Neural cell (in vitro differentiated cells): ENCODE data around the gene MTMR3. TPM values are rescaled to one million over a fixed set of nuclear protein-coding genes. Genes with fewer than 3 reads are reported as not detected.

Experiments used
- H2AFZ ChIP-seq: fragments of 200-600, 300-800 bp; sonication (generic), shearing (Covaris generic); 2 replicates; pipeline ENCODE4 v1.6.0; 2014; ENCODE audit warnings: low read depth, mild to moderate bottlenecking, antibody characterized with exemption, low read length, moderate library complexity
- H3F3A ChIP-seq: fragments of 200-600 bp; shearing (Covaris generic); 2 replicates; pipeline ENCODE4 v1.6.1; 2016; ENCODE audit warnings: mild to moderate bottlenecking, moderate library complexity, mixed read lengths, antibody characterized with exemption, low read length; ENCODE audit not compliant: insufficient read depth, poor library complexity, severe bottlenecking
- H3K27ac ChIP-seq: fragments of 200-600, 300-800 bp; sonication (generic), shearing (Covaris generic); 2 replicates; pipeline ENCODE4 v1.5.1; 2014; ENCODE audit warnings: mild to moderate bottlenecking, low read length, moderate library complexity
- H3K27me3 ChIP-seq: fragments of 300-800, 200-600 bp; sonication (generic), shearing (Covaris generic); 2 replicates; pipeline ENCODE4 v1.6.0; 2014; ENCODE audit warnings: mild to moderate bottlenecking, low read depth, low read length, moderate library complexity; ENCODE audit not compliant: insufficient read depth
- H3K36me3 ChIP-seq: fragments of 300-800, 200-600 bp; sonication (generic), shearing (Covaris generic); 2 replicates; pipeline ENCODE4 v1.5.1; 2014; ENCODE audit warnings: mild to moderate bottlenecking, antibody characterized with exemption, low read length, moderate library complexity; ENCODE audit not compliant: insufficient read depth
- H3K4me2 ChIP-seq: fragments of 300-800, 200-600 bp; sonication (generic), shearing (Covaris generic); 2 replicates; pipeline ENCODE4 v1.6.0; 2014; ENCODE audit warnings: mild to moderate bottlenecking, low read length
- H3K4me3 ChIP-seq: fragments of 300-800, 200-600 bp; sonication (generic), shearing (Covaris generic); 2 replicates; pipeline ENCODE4 v1.5.1; 2014; ENCODE audit warnings: mild to moderate bottlenecking, low read length, moderate library complexity
- H3K79me2 ChIP-seq: fragments of 200-600 bp; shearing (Covaris generic); replicated peaks from 2 replicates; pipeline ENCODE4 v1.6.0; 2014; ENCODE audit warnings: mild to moderate bottlenecking, low read length, moderate library complexity; ENCODE audit not compliant: insufficient read depth
- H3K9ac ChIP-seq: fragments of 300-800, 200-600 bp; sonication (generic), shearing (Covaris generic); 2 replicates; pipeline ENCODE4 v1.6.1; 2016; ENCODE audit warnings: mild to moderate bottlenecking, low read length, mixed read lengths
- H3K9me2 ChIP-seq: fragments of 200-600 bp; shearing (Covaris generic); 2 replicates; pipeline ENCODE4 v1.6.1; 2016; ENCODE audit warnings: mild to moderate bottlenecking, low read length, mixed read lengths; ENCODE audit not compliant: insufficient read depth
- H3K9me3 ChIP-seq: fragments of 200-600, 300-800 bp; sonication (generic), shearing (Covaris generic); 2 replicates; pipeline ENCODE4 v1.6.1; 2016; ENCODE audit warnings: mild to moderate bottlenecking, mixed run types, low read length, moderate library complexity, mixed read lengths
- H4K20me1 ChIP-seq: fragments of 200-600 bp; shearing (Covaris generic); 2 replicates; pipeline ENCODE4 v1.6.1; 2016; ENCODE audit warnings: mild to moderate bottlenecking, mixed run types; ENCODE audit not compliant: insufficient read depth
- EP300 ChIP-seq: fragments of 450-650 bp; conservative IDR thresholded peaks from 2 replicates; pipeline ENCODE4 v1.6.1; 2014; ENCODE audit warnings: antibody characterized with exemption, mild to moderate bottlenecking, moderate library complexity; ENCODE audit not compliant: poor library complexity, severe bottlenecking
- EZH2 ChIP-seq: fragments of 200-600, 300-800 bp; shearing (Covaris generic), sonication (generic); IDR thresholded peaks from 2 replicates; pipeline ENCODE4 v1.6.1; 2014; ENCODE audit warnings: antibody characterized with exemption, low read length, borderline replicate concordance, mild to moderate bottlenecking; ENCODE audit not compliant: insufficient read depth, poor library complexity, severe bottlenecking
- MXI1 ChIP-seq: fragments of 450-650 bp; conservative IDR thresholded peaks from 2 replicates; pipeline ENCODE4 v1.6.1; 2014; ENCODE audit warnings: antibody characterized with exemption, mild to moderate bottlenecking; ENCODE audit not compliant: poor library complexity, severe bottlenecking
- POLR2AphosphoS5 ChIP-seq: IDR thresholded peaks from 2 replicates; pipeline ENCODE4 v1.6.1; 2012
- RAD21 ChIP-seq: fragments of 450-650 bp; conservative IDR thresholded peaks from 2 replicates; pipeline ENCODE4 v1.6.1; 2014; ENCODE audit warnings: antibody characterized with exemption, mild to moderate bottlenecking, moderate library complexity
- SMC3 ChIP-seq: fragments of 450-650 bp; conservative IDR thresholded peaks from 2 replicates; pipeline ENCODE4 v1.6.1; 2014; ENCODE audit warnings: antibody characterized with exemption, mild to moderate bottlenecking, moderate library complexity; ENCODE audit not compliant: poor library complexity
- TAF1 ChIP-seq: IDR thresholded peaks from 2 replicates; pipeline ENCODE4 v1.6.1; 2012; ENCODE audit warnings: low read depth
- polyA plus RNA-seq: library from polyadenylated mRNA; depleted of rRNA; stranded (reverse); fragments of >200 nt; gene quantifications from 2 replicates; pipeline ENCODE4 v1.2.3, GENCODE V29; 2014
- TF ChIP-seq, protein P1 (sequence below): IDR thresholded peaks from 2 replicates; pipeline ENCODE4 v1.6.1; 2012; ENCODE audit warnings: borderline replicate concordance
- TF ChIP-seq, protein P2 (sequence below): fragments of 450-650 bp; IDR thresholded peaks from 2 replicates; pipeline ENCODE4 v1.5.1; 2014; ENCODE audit warnings: antibody characterized with exemption, mild to moderate bottlenecking, moderate library complexity; ENCODE audit not compliant: poor library complexity, severe bottlenecking

Gene MTMR3
- polyA plus RNA-seq, 1 donor from 2014 or later = 46.7 TPM

GRCh38 chr22:30033137-30033536 lies 150.2 kb downstream of the MTMR3 start:
- H3K27me3 ChIP-seq = no peaks in the 10 kb centered on the region
- no peak overlapping the region for H3K9ac ChIP-seq
- H3K36me3 ChIP-seq = no peaks in the 10 kb centered on the region
- H3K4me2 ChIP-seq = no peak overlapping the region
- no peaks in the 10 kb centered on the region for H3K79me2 ChIP-seq
- no peaks in the 10 kb centered on the region for H3K9me2 ChIP-seq
- no peaks in the 10 kb centered on the region for H4K20me1 ChIP-seq
- H3K27ac ChIP-seq = no peak overlapping the region
- no peaks in the 10 kb centered on the region for H3F3A ChIP-seq
- H3K4me3 ChIP-seq = no peak overlapping the region
- TF ChIP-seq RAD21 = no peak
- no peak for TF ChIP-seq SMC3
- no peak for TF ChIP-seq MXI1
- no peak for TF ChIP-seq EZH2
- TF ChIP-seq, protein P1, sequence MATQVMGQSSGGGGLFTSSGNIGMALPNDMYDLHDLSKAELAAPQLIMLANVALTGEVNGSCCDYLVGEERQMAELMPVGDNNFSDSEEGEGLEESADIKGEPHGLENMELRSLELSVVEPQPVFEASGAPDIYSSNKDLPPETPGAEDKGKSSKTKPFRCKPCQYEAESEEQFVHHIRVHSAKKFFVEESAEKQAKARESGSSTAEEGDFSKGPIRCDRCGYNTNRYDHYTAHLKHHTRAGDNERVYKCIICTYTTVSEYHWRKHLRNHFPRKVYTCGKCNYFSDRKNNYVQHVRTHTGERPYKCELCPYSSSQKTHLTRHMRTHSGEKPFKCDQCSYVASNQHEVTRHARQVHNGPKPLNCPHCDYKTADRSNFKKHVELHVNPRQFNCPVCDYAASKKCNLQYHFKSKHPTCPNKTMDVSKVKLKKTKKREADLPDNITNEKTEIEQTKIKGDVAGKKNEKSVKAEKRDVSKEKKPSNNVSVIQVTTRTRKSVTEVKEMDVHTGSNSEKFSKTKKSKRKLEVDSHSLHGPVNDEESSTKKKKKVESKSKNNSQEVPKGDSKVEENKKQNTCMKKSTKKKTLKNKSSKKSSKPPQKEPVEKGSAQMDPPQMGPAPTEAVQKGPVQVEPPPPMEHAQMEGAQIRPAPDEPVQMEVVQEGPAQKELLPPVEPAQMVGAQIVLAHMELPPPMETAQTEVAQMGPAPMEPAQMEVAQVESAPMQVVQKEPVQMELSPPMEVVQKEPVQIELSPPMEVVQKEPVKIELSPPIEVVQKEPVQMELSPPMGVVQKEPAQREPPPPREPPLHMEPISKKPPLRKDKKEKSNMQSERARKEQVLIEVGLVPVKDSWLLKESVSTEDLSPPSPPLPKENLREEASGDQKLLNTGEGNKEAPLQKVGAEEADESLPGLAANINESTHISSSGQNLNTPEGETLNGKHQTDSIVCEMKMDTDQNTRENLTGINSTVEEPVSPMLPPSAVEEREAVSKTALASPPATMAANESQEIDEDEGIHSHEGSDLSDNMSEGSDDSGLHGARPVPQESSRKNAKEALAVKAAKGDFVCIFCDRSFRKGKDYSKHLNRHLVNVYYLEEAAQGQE = no peak
- no peak for TF ChIP-seq EP300
- no peak for TF ChIP-seq TAF1
- TF ChIP-seq, protein P2, sequence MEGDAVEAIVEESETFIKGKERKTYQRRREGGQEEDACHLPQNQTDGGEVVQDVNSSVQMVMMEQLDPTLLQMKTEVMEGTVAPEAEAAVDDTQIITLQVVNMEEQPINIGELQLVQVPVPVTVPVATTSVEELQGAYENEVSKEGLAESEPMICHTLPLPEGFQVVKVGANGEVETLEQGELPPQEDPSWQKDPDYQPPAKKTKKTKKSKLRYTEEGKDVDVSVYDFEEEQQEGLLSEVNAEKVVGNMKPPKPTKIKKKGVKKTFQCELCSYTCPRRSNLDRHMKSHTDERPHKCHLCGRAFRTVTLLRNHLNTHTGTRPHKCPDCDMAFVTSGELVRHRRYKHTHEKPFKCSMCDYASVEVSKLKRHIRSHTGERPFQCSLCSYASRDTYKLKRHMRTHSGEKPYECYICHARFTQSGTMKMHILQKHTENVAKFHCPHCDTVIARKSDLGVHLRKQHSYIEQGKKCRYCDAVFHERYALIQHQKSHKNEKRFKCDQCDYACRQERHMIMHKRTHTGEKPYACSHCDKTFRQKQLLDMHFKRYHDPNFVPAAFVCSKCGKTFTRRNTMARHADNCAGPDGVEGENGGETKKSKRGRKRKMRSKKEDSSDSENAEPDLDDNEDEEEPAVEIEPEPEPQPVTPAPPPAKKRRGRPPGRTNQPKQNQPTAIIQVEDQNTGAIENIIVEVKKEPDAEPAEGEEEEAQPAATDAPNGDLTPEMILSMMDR = no peak
- no peak for TF ChIP-seq POLR2AphosphoS5
- H2AFZ ChIP-seq = no peak overlapping the region
- no peaks in the 10 kb centered on the region for H3K9me3 ChIP-seq

DNA sequence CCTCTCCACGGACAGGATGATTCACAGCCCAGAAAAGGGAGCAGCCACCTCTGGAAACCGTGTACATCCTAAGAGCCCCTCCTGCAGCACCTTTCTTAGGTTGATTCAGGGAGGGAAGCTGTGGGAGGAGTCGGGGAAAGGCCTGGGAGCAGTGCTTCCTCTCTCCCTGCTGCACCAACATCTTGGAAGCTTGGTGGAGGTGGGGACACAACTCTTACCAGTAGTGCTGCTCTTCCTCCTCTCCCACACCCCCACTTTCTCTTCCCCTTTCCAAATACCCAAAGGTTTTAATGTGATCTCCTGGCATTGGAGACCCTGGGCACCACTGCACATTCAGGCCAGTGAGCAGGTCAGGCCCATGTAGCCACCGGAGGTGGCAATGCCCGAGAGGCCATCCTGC lies 150.9 kb downstream of the MTMR3 start:
- H2AFZ ChIP-seq = no peak overlapping the region

More for the DNA sequence above, 150.9 kb downstream of the MTMR3 start:
- no peak overlapping the region for H3K9ac ChIP-seq
- H3K36me3 ChIP-seq = no peaks in the 10 kb centered on the region
- TF ChIP-seq EP300 = no peak
- TF ChIP-seq, protein P2 = no peak
- no peak for TF ChIP-seq MXI1
- no peak for TF ChIP-seq TAF1
- TF ChIP-seq, protein P1 = no peak
- TF ChIP-seq POLR2AphosphoS5 = no peak
- no peak for TF ChIP-seq SMC3
- TF ChIP-seq RAD21 = no peak
- TF ChIP-seq EZH2 = no peak
- H3K27me3 ChIP-seq = no peaks in the 10 kb centered on the region
- H3K4me2 ChIP-seq = no peak overlapping the region
- no peaks in the 10 kb centered on the region for H3K79me2 ChIP-seq
- H3K27ac ChIP-seq = no peak overlapping the region
- no peak overlapping the region for H3K4me3 ChIP-seq
- no peaks in the 10 kb centered on the region for H3K9me2 ChIP-seq
- H3K9me3 ChIP-seq = no peaks in the 10 kb centered on the region
- no peaks in the 10 kb centered on the region for H3F3A ChIP-seq
- H4K20me1 ChIP-seq = no peaks in the 10 kb centered on the region
